HG03060 (cell line): ENCODE measurements around the gene UGT2A1.

Source experiments
- ATAC-seq: cut with Tn5 transposase; IDR thresholded peaks from one replicate; pipeline ENCODE4 v1.9.1; 2021; ENCODE audit warnings: low read depth, moderate number of reproducible peaks; ENCODE audit not compliant: unreplicated experiment

Gene UGT2A1

DNA sequence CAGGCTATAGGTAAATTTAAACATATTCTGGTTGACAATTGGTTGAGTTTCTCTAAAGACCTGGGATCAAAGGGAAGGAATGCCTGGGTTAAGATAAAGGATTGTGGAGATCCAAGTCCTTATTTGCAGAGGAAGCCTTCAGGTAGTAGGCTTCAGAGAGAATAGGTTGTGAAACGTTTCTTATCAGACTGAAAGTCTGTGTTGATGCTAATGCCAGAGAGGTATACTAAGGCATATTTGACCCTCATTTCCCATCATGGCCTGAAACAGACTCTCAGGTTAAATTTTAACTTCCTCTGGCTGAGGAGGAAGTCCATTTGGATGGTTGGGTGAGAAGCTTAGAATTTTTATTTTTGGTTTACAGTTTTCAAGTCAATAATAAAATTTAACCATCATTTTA is 61.7 kb downstream of the UGT2A1 start:
- no peak for ATAC-seq

DNA sequence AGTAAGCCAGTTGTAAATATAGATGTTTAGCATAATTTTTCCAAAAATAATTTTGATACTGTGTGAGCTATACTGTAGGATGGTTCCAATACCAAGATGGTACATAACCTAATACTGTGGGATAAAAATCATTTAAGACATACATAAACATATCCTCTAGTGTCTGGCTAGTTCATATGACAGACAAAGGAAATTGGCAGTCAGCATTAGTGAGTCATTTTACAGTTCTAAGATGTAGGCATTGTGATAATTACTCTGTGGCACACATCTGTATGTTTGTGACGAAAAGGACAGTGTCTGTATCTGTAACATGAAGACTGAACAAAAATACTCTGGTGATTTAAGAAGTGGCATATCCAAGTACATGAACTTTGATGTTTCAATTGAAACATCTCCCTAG is 63.2 kb downstream of the UGT2A1 start:
- ATAC-seq: no peak

DNA sequence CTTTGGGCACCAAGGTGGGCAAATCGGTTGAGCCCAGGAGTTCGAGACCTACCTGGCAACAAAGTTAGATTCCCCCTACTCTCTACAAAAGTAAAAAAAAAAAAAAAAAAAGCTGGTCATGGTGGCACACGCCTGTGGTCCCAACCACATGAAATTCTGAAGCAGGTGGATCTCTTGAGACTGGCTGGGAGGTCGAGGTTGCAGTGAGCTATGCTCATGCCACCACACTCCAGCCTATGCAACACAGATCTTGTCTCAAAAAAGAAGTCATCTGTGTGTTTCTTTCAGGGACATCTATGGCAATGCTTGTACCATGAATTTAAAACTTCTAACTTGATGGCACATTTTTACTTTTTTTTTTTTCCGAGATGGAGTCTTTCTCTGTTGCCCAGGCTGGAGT is 68.9 kb downstream of the UGT2A1 start:
- ATAC-seq: no peak

DNA sequence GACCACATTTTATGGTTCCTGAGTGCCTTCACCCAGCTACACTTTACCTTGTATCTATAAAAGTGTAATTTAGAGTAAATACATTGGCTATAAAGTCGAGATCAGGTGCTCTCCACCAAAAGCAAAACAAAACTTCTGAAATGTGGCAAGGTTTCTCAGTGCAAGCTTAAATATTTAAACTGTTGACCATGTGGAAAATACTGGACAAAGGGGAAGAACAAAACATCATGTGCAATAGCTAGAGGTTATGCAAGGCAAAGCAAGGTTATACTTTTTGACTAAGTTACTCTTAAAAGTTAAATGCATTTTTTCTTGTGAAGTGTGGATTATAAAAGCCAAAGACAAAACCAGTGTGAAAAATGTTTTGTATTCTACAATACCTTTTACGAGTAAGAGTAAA is 69.5 kb downstream of the UGT2A1 start:
- no peak for ATAC-seq

DNA sequence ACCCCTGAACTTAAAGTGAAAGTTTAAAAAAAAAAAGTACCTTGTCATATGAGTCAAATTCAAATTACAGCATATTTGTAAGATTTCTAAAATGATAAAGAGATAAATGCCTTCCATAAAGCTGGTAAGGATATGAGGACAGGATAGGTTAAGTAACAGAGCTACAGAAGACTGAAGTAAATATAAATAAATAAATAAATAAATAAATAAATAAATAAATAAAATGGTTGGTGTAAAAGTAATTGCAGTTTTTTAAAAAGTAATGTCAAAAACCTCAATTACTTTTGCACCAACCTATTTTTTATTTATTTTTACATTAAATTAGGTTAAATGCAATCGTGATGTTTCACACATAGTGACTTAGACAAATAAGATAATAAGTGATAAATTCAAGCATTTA is 75.8 kb downstream of the UGT2A1 start:
- ATAC-seq: no peak

DNA sequence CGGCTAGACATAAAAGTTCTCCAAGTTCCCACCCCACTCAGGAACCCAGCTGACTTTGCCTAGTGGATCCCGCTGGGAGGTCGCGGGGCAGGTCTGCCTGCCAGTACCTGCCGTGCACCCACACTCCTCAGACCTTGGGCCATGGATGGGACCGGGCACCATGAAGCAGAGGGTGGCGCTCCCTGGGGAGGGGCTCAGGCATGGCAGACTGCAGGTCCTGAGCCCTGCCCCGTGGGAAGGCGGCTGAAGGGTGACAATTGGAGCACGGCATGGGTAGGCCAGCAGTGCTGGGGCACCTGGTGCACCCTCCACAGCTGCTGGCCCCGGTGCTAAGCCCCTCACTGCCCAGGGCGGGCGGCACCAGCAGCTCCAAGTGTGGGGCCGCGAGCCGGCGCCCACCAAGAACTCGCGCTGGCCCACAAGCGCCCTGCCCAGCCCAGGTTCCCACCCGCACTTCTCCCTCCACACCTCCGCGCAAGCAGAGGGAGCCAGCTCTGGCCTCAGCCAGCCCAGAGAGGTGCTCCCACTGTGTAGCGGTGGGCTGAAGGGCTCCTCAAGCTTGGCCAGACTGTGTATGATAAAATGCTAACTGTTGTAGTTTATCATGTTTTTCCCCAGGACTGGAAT is 76.7 kb downstream of the UGT2A1 start:
- ATAC-seq: no peak

DNA sequence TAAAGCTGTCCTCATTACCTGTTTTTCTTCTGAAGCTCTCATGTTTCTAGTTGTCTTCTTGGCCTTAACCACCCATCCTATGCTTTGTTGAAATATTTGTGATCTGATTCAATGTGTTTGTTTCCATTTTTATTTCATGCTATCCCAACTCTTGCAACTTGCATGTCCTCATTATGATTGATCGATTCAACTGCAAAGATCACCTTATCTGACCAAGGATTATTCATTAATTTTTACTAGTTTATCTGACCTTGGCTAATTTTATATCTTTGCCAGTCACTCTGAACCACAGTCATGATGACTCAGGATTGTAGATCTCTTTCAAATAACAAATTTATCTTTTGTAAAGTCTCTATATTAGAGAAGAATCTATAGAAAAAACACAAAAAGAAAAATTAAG is 84.3 kb downstream of the UGT2A1 start:
- ATAC-seq: no peak

DNA sequence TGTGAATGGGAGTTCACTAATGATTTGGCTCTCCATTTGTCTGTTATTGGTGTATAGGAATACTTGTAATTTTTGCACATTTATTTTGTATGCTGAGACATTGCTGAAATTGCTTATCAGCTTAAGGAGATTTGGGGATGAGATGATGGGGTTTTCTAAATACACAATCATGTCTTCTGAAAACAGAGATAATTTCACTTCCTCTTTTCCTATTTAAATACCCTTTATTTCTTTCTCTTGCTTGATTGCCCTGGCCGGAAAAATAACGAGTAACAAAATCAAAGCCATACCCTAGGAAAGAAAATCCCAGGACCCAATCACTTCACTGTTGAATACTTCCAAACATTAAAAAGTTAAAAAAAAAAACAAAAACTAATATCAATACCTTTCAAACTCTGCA is 89.6 kb downstream of the UGT2A1 start:
- no peak for ATAC-seq

DNA sequence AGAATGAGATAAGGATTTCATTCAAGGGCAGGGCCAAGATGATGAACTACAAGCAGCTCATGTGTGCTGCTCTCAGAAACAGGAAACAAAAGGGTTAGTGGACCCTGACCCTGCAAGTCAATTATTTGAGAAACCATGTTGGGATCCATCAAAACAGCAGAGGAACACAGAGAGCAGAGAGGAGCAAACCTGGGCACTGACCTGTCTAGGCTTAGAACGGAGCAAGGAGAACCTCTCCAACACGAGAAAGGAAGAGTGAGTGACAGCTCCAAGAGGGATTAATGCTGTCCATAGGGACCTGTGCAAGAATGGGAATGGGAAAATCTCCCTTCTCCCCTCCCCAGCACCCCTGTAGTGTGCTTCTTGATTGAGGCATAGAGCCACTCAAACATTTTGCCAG is 103.4 kb downstream of the UGT2A1 start:
- no peak for ATAC-seq

DNA sequence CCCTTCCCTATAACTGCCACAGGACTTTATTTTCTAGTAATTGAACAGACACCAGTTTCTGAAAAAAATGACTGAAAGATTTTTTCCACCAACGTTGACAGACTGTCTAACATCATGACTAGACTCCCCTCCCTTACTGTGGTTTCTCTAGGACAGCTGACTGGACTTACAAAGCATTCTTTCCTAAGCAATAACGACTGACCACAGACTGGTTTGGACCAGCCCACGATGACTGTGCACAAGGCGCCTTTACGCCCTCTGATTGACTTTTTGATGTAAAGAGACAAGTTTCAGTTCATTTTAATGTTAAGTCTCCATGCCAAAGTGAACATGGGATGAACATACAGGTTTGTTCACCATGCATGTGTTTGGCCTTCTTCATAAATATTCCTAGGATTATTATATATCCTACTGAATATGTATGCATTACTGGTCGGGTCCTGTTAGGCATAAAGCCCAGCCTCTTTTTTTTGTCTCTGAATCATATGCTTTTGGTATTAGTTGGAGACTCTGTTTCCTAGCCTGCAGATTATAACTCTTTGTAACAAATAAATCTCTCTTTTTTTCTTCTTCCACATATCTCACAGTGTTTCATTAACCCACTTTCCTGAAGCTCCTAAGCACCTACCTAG is 106.8 kb downstream of the UGT2A1 start:
- no peak for ATAC-seq
